ENCODE results near the gene NPAS3.

Gene NPAS3

DNA sequence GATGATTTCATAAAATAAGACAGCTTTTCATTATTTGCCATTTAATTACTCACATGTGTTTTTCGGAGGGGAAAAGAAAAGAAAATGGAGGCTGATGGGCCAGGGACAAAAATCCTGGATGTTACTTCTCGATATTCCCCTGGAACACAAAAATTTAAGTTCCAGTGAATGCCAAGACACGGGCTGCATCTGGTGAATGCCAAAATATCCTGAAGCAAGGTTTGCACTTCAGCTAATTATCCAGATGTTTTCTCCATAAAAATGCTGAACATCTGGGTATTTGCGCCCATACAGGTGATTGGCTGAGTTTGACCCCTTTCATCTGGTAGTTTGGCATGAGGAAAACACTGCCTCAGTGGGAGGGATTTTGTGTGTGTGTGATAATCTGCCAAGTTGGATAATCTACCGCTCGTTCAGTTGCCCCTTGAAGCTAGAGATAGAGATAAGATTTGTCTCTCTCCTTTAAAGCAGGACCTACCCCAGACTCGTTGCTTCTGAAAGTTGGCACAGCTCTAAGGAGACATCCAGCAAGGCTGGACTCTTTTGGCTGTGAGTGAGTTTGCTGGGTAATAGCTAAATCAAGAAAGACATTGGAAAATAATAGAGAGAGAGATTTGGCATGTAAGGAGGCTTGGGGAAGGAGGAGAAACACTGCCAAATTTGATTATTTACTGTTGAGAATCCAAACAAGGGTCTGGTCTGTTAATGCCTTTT lies 622.2 kb downstream of the NPAS3 start:
- no peak overlapping the region for H3K4me3 ChIP-seq (ENCODE audit: low read depth, low read length)

DNA sequence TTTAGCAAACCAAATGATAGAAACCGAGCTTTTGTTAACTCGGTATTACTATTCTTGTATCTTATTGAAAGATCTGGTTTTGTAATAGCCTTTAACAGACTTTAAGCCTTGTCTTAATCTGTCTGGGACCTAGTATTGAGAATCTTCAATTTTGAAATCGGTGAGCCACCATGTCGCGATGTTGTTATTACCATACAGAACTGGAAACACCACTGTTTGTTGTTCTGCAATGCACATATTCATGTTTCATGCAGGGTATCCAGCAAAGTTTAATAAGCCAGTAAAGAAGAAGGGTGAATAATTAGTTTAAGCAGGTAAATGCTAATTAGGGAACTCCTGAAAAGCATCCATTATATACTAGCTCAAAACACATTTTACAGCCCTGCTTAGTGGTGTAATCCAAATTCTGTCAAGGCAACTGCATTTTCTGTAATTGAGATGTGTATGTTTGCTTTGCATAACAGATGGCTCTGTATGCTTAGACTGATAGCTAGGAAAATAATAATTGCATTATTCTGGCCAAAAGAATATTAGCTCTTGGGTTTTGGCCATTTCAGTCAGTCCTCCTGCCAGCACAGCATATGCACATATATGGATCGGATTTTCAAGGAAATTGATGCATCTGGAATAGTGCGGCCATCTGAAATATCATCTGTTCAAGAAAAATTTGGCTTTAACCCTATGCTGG lies 623.0 kb downstream of the NPAS3 start:
- TF ChIP-seq, protein P1, sequence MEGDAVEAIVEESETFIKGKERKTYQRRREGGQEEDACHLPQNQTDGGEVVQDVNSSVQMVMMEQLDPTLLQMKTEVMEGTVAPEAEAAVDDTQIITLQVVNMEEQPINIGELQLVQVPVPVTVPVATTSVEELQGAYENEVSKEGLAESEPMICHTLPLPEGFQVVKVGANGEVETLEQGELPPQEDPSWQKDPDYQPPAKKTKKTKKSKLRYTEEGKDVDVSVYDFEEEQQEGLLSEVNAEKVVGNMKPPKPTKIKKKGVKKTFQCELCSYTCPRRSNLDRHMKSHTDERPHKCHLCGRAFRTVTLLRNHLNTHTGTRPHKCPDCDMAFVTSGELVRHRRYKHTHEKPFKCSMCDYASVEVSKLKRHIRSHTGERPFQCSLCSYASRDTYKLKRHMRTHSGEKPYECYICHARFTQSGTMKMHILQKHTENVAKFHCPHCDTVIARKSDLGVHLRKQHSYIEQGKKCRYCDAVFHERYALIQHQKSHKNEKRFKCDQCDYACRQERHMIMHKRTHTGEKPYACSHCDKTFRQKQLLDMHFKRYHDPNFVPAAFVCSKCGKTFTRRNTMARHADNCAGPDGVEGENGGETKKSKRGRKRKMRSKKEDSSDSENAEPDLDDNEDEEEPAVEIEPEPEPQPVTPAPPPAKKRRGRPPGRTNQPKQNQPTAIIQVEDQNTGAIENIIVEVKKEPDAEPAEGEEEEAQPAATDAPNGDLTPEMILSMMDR (IDR thresholded peaks at IDR 0.05; ENCODE audit: borderline replicate concordance, insufficient read depth, low read depth, low read length), result no peak
- no peak overlapping the region for H3K4me3 ChIP-seq (ENCODE audit: low read depth, low read length)

More for the DNA sequence above, 622.2 kb downstream of the NPAS3 start:
- TF ChIP-seq, protein P1 (IDR thresholded peaks at IDR 0.05; ENCODE audit: borderline replicate concordance, insufficient read depth, low read depth, low read length), result no peak

DNA sequence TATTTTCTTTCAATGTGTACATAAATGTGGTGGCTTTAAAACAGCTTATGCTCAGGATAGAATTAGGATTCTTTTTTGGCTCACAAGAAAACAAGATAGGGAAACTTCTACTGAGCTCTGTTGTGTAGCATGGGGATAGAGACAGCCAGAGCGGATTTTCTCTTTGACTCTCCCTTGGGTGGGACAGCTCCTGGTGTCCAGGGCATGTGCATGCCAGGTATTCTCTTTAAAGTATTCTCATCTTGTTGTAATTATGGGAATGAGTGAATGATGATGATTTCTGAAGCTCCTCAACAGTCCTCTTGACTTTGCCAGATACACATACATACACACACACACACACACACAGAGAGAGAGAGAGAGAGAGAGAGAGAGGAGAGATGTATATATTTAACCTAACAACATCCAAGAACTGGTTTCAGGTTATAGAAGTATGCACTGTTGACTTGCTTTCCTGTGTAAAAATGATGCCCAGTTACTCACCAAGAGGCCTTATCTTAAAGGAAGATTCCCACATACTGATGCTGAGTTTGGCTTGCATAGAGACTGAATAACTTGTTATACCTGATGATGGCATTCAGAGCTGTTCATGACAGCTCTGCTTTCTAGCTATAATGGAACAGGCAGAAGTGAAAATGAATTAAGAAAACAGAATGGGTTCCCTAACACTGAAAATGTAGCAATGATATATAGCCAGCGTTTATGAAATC lies 624.7 kb downstream of the NPAS3 start:
- TF ChIP-seq, protein P1 (IDR thresholded peaks at IDR 0.05; ENCODE audit: borderline replicate concordance, insufficient read depth, low read depth, low read length), result no peak
- H3K4me3 ChIP-seq (ENCODE audit: low read depth, low read length), result no peak overlapping the region

- no peak overlapping the region for H3K4me3 ChIP-seq (ENCODE audit: low read depth, low read length)
- TF ChIP-seq, protein P1 (IDR thresholded peaks at IDR 0.05; ENCODE audit: borderline replicate concordance, insufficient read depth, low read depth, low read length), result no peak
These were observed 625.2 kb downstream of the NPAS3 start for GRCh38 chr14:33563901-33564197.

GRCh38 chr14:33564774-33565630 lies 626.3 kb downstream of the NPAS3 start:
- H3K4me3 ChIP-seq (ENCODE audit: low read depth, low read length), result no peak overlapping the region
- TF ChIP-seq, protein P1 (IDR thresholded peaks at IDR 0.05; ENCODE audit: borderline replicate concordance, insufficient read depth, low read depth, low read length), result no peak

DNA sequence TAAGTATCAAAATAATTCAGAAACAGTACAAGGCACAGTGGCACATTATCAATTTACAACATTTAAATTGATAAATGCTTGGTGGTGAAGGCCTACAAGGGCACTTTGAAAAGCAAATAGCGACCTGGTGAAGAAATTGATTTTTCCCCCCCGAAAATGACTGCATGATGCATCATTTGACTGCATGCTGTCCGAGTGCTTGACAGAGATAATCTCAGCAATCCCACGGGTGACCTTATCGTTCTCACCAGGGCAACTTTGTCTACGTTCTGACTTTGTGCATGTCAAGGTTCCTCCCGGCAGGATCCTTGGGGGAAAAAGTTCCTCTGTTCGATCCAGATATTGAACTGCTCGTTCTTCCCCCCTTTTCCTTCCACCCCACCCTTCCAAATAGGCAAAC lies 627.4 kb downstream of the NPAS3 start:
- H3K4me3 ChIP-seq (ENCODE audit: low read depth, low read length), result no peak overlapping the region
- TF ChIP-seq, protein P1 (IDR thresholded peaks at IDR 0.05; ENCODE audit: borderline replicate concordance, insufficient read depth, low read depth, low read length), result no peak

All from GM12875 (cell line).